Measurements from ENCODE around the gene GDF7.

GDF7 gene

GRCh38 chr2:20654535-20654813 lies 12.5 kb upstream of the GDF7 start:
- peak overlapping the region; percentile 67 for H3K27ac ChIP-seq
- H3K36me3 ChIP-seq: no peaks in the 10 kb centered on the region
- H3K4me1 ChIP-seq (ENCODE audit: control insufficient read depth in 1 of 2, insufficient read depth in 1 of 2, low read depth in 1 of 2, low read length in 1 of 2): peaks cover 36 to 43% of the 10 kb centered on the region in 2 experiments
- no peaks in the 10 kb centered on the region for H3K9me3 ChIP-seq
- H3K27me3 ChIP-seq: peaks cover 8% of the 10 kb centered on the region
- no peak for TF ChIP-seq CTCF (IDR thresholded peaks at IDR 0.05)
- H3K4me3 ChIP-seq (ENCODE audit: low read depth in 1 of 2, low read length in 1 of 2): no peak overlapping the region

- peaks cover 20 to 28% of the 10 kb centered on the region in 2 experiments for H3K4me1 ChIP-seq (ENCODE audit: control insufficient read depth in 1 of 2, insufficient read depth in 1 of 2, low read depth in 1 of 2, low read length in 1 of 2)
- no peaks in the 10 kb centered on the region for H3K36me3 ChIP-seq
- peaks cover 27% of the 10 kb centered on the region for H3K27me3 ChIP-seq
- H3K27ac ChIP-seq: no peak overlapping the region
- no peak for TF ChIP-seq CTCF (IDR thresholded peaks at IDR 0.05)
- no peak overlapping the region for H3K4me3 ChIP-seq (ENCODE audit: low read depth in 1 of 2, low read length in 1 of 2)
- H3K9me3 ChIP-seq: no peaks in the 10 kb centered on the region
Observed at GRCh38 chr2:20656561-20656960, 10.4 kb upstream of the GDF7 start.

GRCh38 chr2:20657522-20658235 lies 9.3 kb upstream of the GDF7 start:
- H3K9me3 ChIP-seq: no peaks in the 10 kb centered on the region

GRCh38 chr2:20660506-20661420 lies 6.2 kb upstream of the GDF7 start:
- H3K4me3 ChIP-seq (ENCODE audit: low read depth in 1 of 2, low read length in 1 of 2): no peak overlapping the region
- H3K27ac ChIP-seq: no peak overlapping the region
- H3K27me3 ChIP-seq: peaks cover 69% of the 10 kb centered on the region
- H3K4me1 ChIP-seq (ENCODE audit: control insufficient read depth in 1 of 2, insufficient read depth in 1 of 2, low read depth in 1 of 2, low read length in 1 of 2): peaks cover 0 to 5% of the 10 kb centered on the region in 2 experiments
- H3K9me3 ChIP-seq: no peaks in the 10 kb centered on the region
- TF ChIP-seq CTCF (IDR thresholded peaks at IDR 0.05): no peak
- no peaks in the 10 kb centered on the region for H3K36me3 ChIP-seq

More at GRCh38 chr2:20657522-20658235, 9.3 kb upstream of the GDF7 start:
- H3K36me3 ChIP-seq: no peaks in the 10 kb centered on the region
- H3K4me1 ChIP-seq (ENCODE audit: control insufficient read depth in 1 of 2, insufficient read depth in 1 of 2, low read depth in 1 of 2, low read length in 1 of 2): peaks cover 16 to 20% of the 10 kb centered on the region in 2 experiments
- TF ChIP-seq CTCF (IDR thresholded peaks at IDR 0.05): no peak
- peaks cover 38% of the 10 kb centered on the region for H3K27me3 ChIP-seq
- H3K27ac ChIP-seq: no peak overlapping the region
- no peak overlapping the region for H3K4me3 ChIP-seq (ENCODE audit: low read depth in 1 of 2, low read length in 1 of 2)

GRCh38 chr2:20661421-20662307 lies 5.3 kb upstream of the GDF7 start:
- no peaks in the 10 kb centered on the region for H3K36me3 ChIP-seq
- peaks cover 6 to 14% of the 10 kb centered on the region in 2 experiments for H3K4me1 ChIP-seq (ENCODE audit: control insufficient read depth in 1 of 2, insufficient read depth in 1 of 2, low read depth in 1 of 2, low read length in 1 of 2)
- no peak overlapping the region for H3K4me3 ChIP-seq (ENCODE audit: low read depth in 1 of 2, low read length in 1 of 2)
- H3K9me3 ChIP-seq: no peaks in the 10 kb centered on the region
- no peak overlapping the region for H3K27ac ChIP-seq
- H3K27me3 ChIP-seq: peaks cover 78% of the 10 kb centered on the region
- TF ChIP-seq CTCF (IDR thresholded peaks at IDR 0.05): peak; percentile 96

Data from neutrophil (primary cell).